K562 (cell line): ENCODE results near the gene ZPLD1. TPM values are rescaled to one million over a fixed set of nuclear protein-coding genes. Genes with fewer than 3 reads are reported as not detected.

Experiments used
- ATAC-seq: fragments of 200-7000 bp; cut with Tn5 transposase; 3 replicates; pipeline ENCODE4 v1.9.1; 2020; ENCODE audit warnings: moderate library complexity
- BruUV-seq: library from RNA; stranded (reverse); fragments of 400-500 nt; replicated peaks from 2 replicates; lab custom pipeline; 2021; lab: Mats Ljungman, UMichigan
- CTCF ChIA-PET: fragments of 300-600 bp; formaldehyde crosslinking; extraction: SDS; loops from one replicate; lab custom pipeline; 2021; ENCODE audit warnings: low intra/inter-chr PET ratio; lab: Yijun Ruan, JAX
- POLR2A ChIA-PET: fragments of 300-600, 350-650 bp; sonication (Branson Sonifier 250); formaldehyde crosslinking; extraction: SDS; loops from one replicate; lab custom pipeline; 2021; ENCODE audit warnings: antibody characterized with exemption, inconsistent platforms; lab: Yijun Ruan, JAX
- DNase-seq, 4 experiments: peaks; one replicate each; pipeline versions ENCODE4 v3.0.0 to v3.0.0-alpha.2; 2011 to 2018; ENCODE audit warnings: low spot score in 3 of 4, mixed read lengths in 3 of 4; ENCODE audit errors: extremely low read depth in 1 of 4
- FAIRE-seq: peaks from 2 replicates; lab custom pipeline; 2011; peaks lifted over from hg19 to GRCh38; lab: Jason Lieb, UNC
- H2AFZ ChIP-seq: 2 replicates; pipeline ENCODE4 v1.6.0; 2011; ENCODE audit warnings: low read depth, low read length, control low read depth, inconsistent platforms
- H3K27ac ChIP-seq: fragments of 200-600 bp; 3 replicates; pipeline ENCODE4 v1.8.0; 2011; ENCODE audit warnings: low read depth, mild to moderate bottlenecking, control low read depth, inconsistent platforms, low read length, moderate library complexity, mixed read lengths; ENCODE audit errors: extremely low read depth
- H3K27me3 ChIP-seq, 2 experiments: fragments of 300-600 bp in 1 of 2; 2 replicates in 1 of 2; 3 replicates in 1 of 2; pipeline versions ENCODE4 v1.6.0 to v1.8.0; 2011; ENCODE audit warnings: inconsistent platforms in 2 of 2, low read length in 2 of 2, mild to moderate bottlenecking in 1 of 2, mixed read lengths in 1 of 2, moderate library complexity in 1 of 2; ENCODE audit not compliant: control insufficient read depth in 2 of 2, insufficient read depth in 2 of 2
- H3K36me3 ChIP-seq: fragments of 300-600 bp; 3 replicates; pipeline ENCODE4 v1.8.0; 2011; ENCODE audit warnings: mild to moderate bottlenecking, low read length, inconsistent platforms; ENCODE audit not compliant: control insufficient read depth, insufficient read depth
- H3K4me1 ChIP-seq, 2 experiments: fragments of 200-600 bp in 1 of 2; replicated peaks in 1 of 2; 2 replicates in 1 of 2; 3 replicates in 1 of 2; pipeline versions ENCODE4 v1.5.1 to v1.8.0; 2011; ENCODE audit warnings: inconsistent platforms in 2 of 2, low read length in 2 of 2, mild to moderate bottlenecking in 1 of 2, mixed read lengths in 1 of 2, moderate library complexity in 1 of 2; ENCODE audit not compliant: control insufficient read depth in 2 of 2, insufficient read depth in 2 of 2
- H3K4me2 ChIP-seq: 2 replicates; pipeline ENCODE4 v1.6.1; 2011; ENCODE audit warnings: low read length, control low read depth, inconsistent platforms, mixed read lengths; ENCODE audit not compliant: insufficient read depth
- H3K4me3 ChIP-seq: fragments of 200-600 bp; sonication (generic), shearing (Covaris generic); 2 replicates; pipeline ENCODE4 v1.5.1; 2016; ENCODE audit warnings: control low read depth, inconsistent platforms
- H3K79me2 ChIP-seq: fragments of 200-600 bp; 3 replicates; pipeline ENCODE4 v1.8.0; 2011; ENCODE audit warnings: low read length, inconsistent platforms; ENCODE audit not compliant: control insufficient read depth, insufficient read depth
- H3K9ac ChIP-seq, 2 experiments: 2 replicates each; pipeline versions ENCODE4 v1.6.0 to v1.6.1; 2011; ENCODE audit warnings: low read depth in 2 of 2, low read length in 2 of 2, control low read depth in 1 of 2, inconsistent platforms in 1 of 2, mild to moderate bottlenecking in 1 of 2, mixed read lengths in 1 of 2; ENCODE audit not compliant: insufficient read depth in 1 of 2
- H3K9me1 ChIP-seq: one replicate; pipeline ENCODE4 v1.6.0; 2011; ENCODE audit warnings: inconsistent platforms, mild to moderate bottlenecking, low read length, moderate library complexity; ENCODE audit not compliant: control insufficient read depth, insufficient read depth
- H3K9me3 ChIP-seq: replicated peaks from 2 replicates; pipeline ENCODE4 v1.5.1; 2011; ENCODE audit warnings: low read depth, low read length, inconsistent platforms; ENCODE audit not compliant: control insufficient read depth, insufficient read depth
- H4K20me1 ChIP-seq: replicated peaks from 2 replicates; pipeline ENCODE4 v1.6.1; 2011; ENCODE audit warnings: low read length, inconsistent platforms, mixed read lengths; ENCODE audit not compliant: control insufficient read depth, insufficient read depth
- CBX3 ChIP-seq, 2 experiments: IDR thresholded peaks; 1 replicate in 1 of 2; 2 replicates in 1 of 2; pipeline ENCODE4 v1.6.1; 2012; ENCODE audit warnings: inconsistent platforms in 2 of 2, low read length in 2 of 2, borderline replicate concordance in 1 of 2, control low read depth in 1 of 2
- COPS2 ChIP-seq: fragments of 450-650 bp; conservative IDR thresholded peaks from 2 replicates; pipeline ENCODE4 v1.6.1; 2016; ENCODE audit warnings: mild to moderate bottlenecking, moderate library complexity
- FOSL1 ChIP-seq: fragments of 200-800 bp; sonication (Bioruptor generic); conservative IDR thresholded peaks from 2 replicates; pipeline ENCODE4 v1.6.1; 2016; ENCODE audit warnings: missing genetic modification characterization, missing compliant biosample characterization
- FOXJ2 ChIP-seq: fragments of 200-800 bp; sonication (Bioruptor generic); IDR thresholded peaks from 2 replicates; pipeline ENCODE4 v1.6.1; 2016; ENCODE audit warnings: missing genetic modification characterization, missing compliant biosample characterization
- KLF6 ChIP-seq: fragments of 250-450 bp; sonication (Bioruptor Pico); IDR thresholded peaks from 2 replicates; pipeline ENCODE4 v1.4.0; 2020; ENCODE audit warnings: mild to moderate bottlenecking, moderate library complexity, borderline replicate concordance
- MECOM ChIP-seq: fragments of 250-450 bp; sonication (Bioruptor Pico); IDR thresholded peaks from 2 replicates; pipeline ENCODE4 v1.8.0; 2022; ENCODE audit warnings: inconsistent platforms
- POLR2B ChIP-seq: fragments of 450-650 bp; IDR thresholded peaks from 2 replicates; pipeline ENCODE4 v1.6.1; 2018; ENCODE audit warnings: low read depth; ENCODE audit not compliant: partially characterized antibody
- RBM17 ChIP-seq: fragments of 200-400 bp; formaldehyde crosslinking; IDR thresholded peaks from 2 replicates; pipeline ENCODE4 v1.6.1; 2017; ENCODE audit warnings: low read depth, mild to moderate bottlenecking, low read length, borderline replicate concordance
- SLC30A9 ChIP-seq: fragments of 250-450 bp; sonication (Bioruptor Pico); IDR thresholded peaks from 2 replicates; pipeline ENCODE4 v1.8.0; 2022; ENCODE audit warnings: mild to moderate bottlenecking, moderate library complexity
- ZEB2 ChIP-seq: fragments of 450-650 bp; IDR thresholded peaks from 2 replicates; pipeline ENCODE4 v1.6.1; 2016
- ZNF830 ChIP-seq: fragments of 250-450 bp; sonication (Bioruptor Pico); IDR thresholded peaks from 2 replicates; pipeline ENCODE4 v1.5.0; 2021; ENCODE audit warnings: mild to moderate bottlenecking
- in situ Hi-C: fragments of 300-500 bp; cut with MboI; formaldehyde crosslinking; loops from 4 replicates; pipeline ENCODE4 v1.15.0; 2018; ENCODE audit warnings: inconsistent platforms, mixed read lengths
- intact Hi-C: fragments of 100-400 bp; cut with micrococcal nuclease; formaldehyde crosslinking; loops from 2 replicates; pipeline ENCODE4 v1.14.2; 2022
- polyA plus RNA-seq, 8 experiments: library from polyadenylated mRNA; depleted of rRNA in 4 of 8; stranded (reverse) in 5 of 8; unstranded in 3 of 8; fragments of >200 nt; fragmentation: Nextera tagmentation in 2 of 8; fragmentation: Illumina TruSeq in 1 of 8; extraction: Ambion mirVana in 2 of 8; extraction: Trizol in 1 of 8; gene quantifications; 2 replicates each; pipeline versions ENCODE4 v1.2.1 to v1.2.3, GENCODE V29; 2011 to 2014; ENCODE audit warnings: inconsistent platforms in 1 of 8, missing spikeins in 1 of 8
- total RNA-seq, 7 experiments: library from RNA; depleted of rRNA in 6 of 7; stranded (reverse); fragments of >200 nt in 6 of 7; fragmentation: Illumina TruSeq in 2 of 7; extraction: Trizol in 2 of 7; gene quantifications; 2 replicates each; pipeline versions ENCODE4 v1.2.1 to v1.2.3, GENCODE V29; 2011 to 2021; ENCODE audit warnings: low replicate concordance in 1 of 7
- TF ChIP-seq, protein P1 (sequence below), 2 experiments: fragments of 150-350 bp in 1 of 2; IDR thresholded peaks; 2 replicates each; pipeline ENCODE4 v1.6.1; 2012 to 2016; ENCODE audit warnings: low read depth in 2 of 2, low read length in 2 of 2, mild to moderate bottlenecking in 1 of 2, moderate library complexity in 1 of 2
- TF ChIP-seq, protein P2 (sequence below): fragments of 200-400 bp; formaldehyde crosslinking; IDR thresholded peaks from 2 replicates; pipeline ENCODE4 v1.6.1; 2017; ENCODE audit warnings: mild to moderate bottlenecking, low read depth, low read length, moderate library complexity

ZPLD1 gene
- total and polyA plus RNA-seq, 9 of the 15 experiments (the other 6 are each of a cell fraction or from before 2014, with no cell fraction given) = 0.03 to 0.10 (median 0.04) TPM; not detected in 6

DNA sequence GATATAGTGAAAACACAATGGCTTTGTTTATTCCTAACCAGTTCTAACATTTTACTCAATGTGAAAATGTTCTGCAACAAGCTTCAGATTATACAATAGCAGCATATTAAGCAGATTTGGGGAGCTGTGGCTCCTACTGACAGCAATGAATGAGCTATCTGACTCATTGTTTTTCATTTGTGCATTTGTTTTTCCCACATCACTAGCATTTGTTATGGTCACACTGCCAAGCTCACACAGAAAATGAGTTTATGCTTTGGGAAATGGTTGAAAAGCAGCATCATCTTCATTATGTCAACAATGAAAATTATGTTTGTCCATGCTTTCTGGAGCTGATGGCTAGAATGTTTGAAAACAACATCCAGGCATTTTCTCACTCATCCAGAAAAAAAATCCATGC lies 53.5 kb downstream of the ZPLD1 start:
- Histone ChIP-seq H3K4me2 (no peak overlapping the region), H3K79me2 (no peaks in the 10 kb centered on the region), H3K27ac (no peak overlapping the region), H3K36me3 (no peaks in the 10 kb centered on the region), H4K20me1 (no peaks in the 10 kb centered on the region), H3K27me3 (no peaks in the 10 kb centered on the region), H3K9me1 (no peaks in the 10 kb centered on the region), H3K4me1 (no peaks in the 10 kb centered on the region), H3K9me3 (no peaks in the 10 kb centered on the region), H3K9ac (no peak overlapping the region), H3K4me3 (no peak overlapping the region), H2AFZ (no peak overlapping the region)
- in situ Hi-C loops = no loop called here
- FAIRE-seq (no peak), DNase-seq (no peak), ATAC-seq (no peak)
- POLR2A ChIA-PET = no interaction called here
- intact Hi-C loops = no loop called here
- CTCF ChIA-PET = no interaction called here
- BruUV-seq = no TSS peak
- TF ChIP-seq FOXJ2 (tag) (no peak), FOSL1 (tag) (no peak), SLC30A9 (CRISPR knock-in tag) (no peak), RBM17 (no peak), ZNF830 (no peak), MECOM (CRISPR knock-in tag) (no peak), ZEB2 (no peak), KLF6 (no peak), POLR2B (no peak), CBX3 (IDR thresholded peaks at IDR 0.05; ENCODE audit: borderline replicate concordance in 1 of 2, low read length in 2 of 2) (no peak), COPS2 (no peak)
- TF ChIP-seq, protein P1, sequence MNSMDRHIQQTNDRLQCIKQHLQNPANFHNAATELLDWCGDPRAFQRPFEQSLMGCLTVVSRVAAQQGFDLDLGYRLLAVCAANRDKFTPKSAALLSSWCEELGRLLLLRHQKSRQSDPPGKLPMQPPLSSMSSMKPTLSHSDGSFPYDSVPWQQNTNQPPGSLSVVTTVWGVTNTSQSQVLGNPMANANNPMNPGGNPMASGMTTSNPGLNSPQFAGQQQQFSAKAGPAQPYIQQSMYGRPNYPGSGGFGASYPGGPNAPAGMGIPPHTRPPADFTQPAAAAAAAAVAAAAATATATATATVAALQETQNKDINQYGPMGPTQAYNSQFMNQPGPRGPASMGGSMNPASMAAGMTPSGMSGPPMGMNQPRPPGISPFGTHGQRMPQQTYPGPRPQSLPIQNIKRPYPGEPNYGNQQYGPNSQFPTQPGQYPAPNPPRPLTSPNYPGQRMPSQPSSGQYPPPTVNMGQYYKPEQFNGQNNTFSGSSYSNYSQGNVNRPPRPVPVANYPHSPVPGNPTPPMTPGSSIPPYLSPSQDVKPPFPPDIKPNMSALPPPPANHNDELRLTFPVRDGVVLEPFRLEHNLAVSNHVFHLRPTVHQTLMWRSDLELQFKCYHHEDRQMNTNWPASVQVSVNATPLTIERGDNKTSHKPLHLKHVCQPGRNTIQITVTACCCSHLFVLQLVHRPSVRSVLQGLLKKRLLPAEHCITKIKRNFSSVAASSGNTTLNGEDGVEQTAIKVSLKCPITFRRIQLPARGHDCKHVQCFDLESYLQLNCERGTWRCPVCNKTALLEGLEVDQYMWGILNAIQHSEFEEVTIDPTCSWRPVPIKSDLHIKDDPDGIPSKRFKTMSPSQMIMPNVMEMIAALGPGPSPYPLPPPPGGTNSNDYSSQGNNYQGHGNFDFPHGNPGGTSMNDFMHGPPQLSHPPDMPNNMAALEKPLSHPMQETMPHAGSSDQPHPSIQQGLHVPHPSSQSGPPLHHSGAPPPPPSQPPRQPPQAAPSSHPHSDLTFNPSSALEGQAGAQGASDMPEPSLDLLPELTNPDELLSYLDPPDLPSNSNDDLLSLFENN (IDR thresholded peaks at IDR 0.05; ENCODE audit: low read depth in 2 of 2, low read length in 2 of 2) = no peak
- TF ChIP-seq, protein P2, sequence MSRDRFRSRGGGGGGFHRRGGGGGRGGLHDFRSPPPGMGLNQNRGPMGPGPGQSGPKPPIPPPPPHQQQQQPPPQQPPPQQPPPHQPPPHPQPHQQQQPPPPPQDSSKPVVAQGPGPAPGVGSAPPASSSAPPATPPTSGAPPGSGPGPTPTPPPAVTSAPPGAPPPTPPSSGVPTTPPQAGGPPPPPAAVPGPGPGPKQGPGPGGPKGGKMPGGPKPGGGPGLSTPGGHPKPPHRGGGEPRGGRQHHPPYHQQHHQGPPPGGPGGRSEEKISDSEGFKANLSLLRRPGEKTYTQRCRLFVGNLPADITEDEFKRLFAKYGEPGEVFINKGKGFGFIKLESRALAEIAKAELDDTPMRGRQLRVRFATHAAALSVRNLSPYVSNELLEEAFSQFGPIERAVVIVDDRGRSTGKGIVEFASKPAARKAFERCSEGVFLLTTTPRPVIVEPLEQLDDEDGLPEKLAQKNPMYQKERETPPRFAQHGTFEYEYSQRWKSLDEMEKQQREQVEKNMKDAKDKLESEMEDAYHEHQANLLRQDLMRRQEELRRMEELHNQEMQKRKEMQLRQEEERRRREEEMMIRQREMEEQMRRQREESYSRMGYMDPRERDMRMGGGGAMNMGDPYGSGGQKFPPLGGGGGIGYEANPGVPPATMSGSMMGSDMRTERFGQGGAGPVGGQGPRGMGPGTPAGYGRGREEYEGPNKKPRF = no peak
- TF ChIP-seq, all 486 proteins: peak for 0
